NCI-H1105 treated with DMSO at 0.1 percent for 48 hours (cell line): ENCODE results near the gene ALDH1A2.

Experiments used
- DNase-seq: peaks from one replicate; lab custom pipeline; 2025; lab: John Stamatoyannopoulos, UW

ALDH1A2 gene

DNA sequence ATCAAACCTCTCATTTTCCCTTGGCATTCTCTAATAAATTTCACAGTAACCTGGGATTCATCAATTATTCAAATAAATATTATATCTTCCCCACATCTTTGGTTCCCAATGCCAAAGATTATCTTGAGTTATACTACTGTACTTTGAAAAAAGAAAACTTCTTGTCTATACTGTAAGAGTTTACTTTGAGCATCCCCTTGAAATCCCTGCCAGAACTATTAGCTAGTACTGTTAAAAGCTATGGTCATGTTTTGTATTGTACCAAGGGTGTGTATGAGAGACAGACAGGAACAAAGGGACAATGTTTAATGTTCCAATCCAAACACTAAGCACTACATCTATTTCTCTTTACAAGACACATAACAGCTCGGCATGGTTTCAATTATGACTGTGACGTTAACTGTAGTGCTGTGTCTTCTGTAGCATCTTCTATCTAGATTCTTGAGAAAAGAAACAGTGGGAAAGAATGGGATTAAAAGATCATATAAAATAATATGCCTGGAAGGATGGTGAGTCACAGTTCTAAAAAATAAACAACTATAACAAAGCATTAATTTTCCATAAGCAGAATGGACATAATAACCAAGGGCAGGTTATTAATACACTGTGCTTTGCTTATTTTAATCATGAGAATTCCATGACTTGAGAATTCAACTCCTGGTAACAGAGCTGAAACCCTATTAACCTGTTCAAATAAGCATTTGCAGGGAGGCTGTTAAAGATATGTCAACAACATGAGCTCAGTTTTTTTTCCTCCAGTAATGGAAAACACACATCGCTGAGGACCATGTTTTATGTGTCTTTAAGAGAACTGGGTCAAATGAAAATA, 71.1 kb downstream of the ALDH1A2 start:
- DNase-seq: no peak

DNA sequence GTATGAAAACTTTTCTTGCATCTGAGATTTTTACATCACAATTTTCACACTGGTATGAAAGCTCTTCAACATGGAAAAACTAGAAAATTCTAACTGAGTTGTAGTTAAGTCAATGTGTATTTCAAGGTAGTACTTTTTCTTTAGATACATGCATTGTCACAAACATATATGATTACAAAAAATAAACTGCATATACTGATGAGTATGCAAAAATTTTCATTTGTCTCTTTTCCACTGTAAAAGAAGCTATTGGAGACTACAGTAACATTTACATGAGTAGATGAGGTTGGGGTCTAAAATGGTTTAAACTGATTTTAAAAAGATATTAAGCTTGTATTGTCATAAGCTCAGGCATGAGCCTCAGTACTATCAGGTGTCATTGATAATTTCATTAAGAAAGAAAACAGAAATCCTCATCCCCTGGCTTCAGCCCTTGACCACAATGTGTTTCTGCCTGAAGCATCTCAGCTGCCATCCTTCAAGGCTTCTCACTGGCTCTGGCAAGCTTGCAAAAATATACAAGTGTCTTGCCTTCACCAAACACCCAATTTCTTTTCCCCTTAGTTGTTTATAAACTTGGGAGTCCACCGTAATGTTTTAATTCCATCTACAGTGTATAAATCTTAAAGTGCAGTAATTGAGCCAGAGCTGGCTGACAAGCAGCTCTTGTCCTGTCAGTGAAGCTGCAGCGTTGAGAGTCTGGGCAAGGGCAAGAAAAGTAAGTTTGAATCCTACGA, 71.9 kb downstream of the ALDH1A2 start:
- no peak for DNase-seq

DNA sequence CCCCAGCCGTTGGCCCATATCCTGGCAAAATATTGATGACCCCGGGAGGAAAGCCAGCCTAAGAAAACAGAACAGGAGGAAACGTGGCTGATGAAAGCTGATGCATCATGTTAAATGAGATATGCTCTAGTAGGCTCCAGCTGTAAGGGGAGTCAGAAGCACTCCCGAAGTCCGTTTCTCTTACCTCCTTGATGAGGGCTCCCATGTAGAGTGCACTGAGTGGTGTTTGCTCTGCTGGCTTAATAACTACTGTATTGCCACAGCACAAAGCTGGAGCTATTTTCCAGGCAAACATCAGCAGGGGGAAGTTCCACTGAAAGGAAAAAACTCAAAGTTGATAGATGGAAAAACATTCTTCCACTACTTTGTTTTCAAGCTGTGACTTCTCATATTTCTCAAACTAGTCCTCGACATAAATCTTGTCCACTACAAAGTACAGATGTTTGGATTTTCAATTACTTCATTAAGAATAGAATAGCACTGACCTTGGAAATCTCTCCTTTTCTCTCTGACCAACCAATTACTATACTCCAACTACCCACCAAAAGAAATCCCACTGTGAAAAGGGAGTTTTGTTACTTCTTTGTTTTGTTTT, 72.7 kb downstream of the ALDH1A2 start:
- no peak for DNase-seq

DNA sequence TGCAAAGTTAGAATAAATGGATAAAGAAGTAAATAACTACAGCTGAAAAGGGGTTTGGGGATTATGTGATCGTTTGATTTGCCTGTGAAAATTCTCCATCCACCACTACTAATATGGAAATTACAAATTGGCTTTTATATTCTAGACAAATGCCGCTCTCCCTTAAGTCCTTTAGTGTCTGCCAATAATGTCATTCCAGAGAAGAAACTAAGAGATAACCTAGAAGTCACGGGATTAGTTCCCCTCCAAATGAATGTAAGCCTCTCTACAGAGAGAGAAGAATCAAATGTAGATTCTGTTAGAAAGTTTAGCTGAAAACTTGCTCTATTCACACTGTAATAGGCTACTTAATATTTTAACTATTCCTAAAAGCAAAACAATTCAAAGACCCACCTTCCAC, 92.0 kb downstream of the ALDH1A2 start:
- no peak for DNase-seq

DNA sequence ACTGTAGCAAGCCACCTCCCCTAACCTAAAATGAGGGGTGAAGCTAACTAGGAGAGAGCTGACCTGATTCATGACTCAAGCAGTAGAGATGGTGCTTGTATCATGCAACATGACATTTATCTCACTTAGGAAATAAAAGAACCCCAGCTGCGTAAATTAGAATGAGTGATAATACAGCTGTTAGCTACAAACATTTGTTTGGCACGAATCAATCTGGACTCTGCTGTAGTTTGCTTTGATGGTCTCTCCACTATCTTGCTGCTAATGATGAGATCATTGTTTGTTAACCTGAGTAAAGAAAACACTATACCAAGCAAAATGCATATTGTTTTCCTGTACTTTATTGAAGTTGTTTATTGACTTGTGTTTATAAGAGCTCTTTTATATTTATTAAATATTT, 92.6 kb downstream of the ALDH1A2 start:
- no peak for DNase-seq

DNA sequence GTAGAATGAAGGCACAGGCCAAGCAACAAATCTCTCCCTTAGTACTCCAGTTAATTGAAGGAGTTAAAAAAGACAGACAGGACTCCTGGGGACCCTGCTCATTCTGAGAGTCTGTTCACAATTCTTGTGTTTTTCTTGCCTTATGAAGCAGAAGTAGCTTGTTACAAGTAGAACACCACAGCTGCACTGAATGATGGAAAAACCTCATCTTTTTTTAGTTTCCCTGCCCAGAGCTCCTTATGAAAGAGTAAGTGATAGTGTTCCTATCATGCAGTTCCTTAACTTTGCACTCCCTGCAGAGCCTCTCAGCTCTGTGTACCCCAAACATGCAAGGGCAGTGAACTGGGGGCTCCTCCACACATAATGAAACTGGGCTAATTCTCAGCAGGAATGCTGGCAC, 95.5 kb downstream of the ALDH1A2 start:
- no peak for DNase-seq

DNA sequence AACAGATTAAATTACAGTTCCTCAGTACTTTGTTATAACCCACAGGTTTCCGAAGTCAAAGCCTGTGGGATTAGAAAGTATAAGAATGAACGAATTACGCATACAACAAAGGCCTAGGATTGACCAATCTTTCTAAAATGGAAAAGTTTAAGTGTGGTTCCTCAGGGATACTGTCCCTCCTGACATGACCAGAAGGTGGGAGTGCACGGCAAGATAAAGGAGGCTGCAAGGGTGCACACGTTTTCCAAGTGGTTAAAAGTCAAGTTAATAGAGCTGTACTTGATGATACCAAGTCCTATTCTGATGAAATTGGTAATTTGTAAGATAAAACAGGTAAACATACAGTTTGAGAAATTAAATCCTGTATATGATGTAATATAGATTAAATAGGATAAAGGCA, 96.2 kb downstream of the ALDH1A2 start:
- peak; percentile 17 for DNase-seq

DNA sequence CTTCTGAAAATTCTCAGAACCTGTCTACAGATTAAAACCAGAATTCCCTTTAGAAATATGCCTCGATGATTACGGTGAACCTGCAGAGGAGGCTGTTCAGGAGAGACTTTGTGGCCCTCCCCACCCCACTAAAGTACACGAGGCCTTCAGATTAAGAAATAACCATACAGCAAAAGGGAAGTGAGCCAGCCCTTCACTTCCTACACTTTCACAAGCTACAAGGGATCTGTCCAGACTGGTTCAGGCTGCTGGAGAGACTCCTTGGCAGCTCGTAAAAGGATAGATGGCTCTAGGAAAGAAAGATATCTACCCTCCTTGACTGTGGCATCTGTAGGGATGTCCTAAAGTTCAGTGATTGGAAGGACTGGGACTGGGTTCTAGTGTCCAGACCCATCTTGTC, 102.6 kb downstream of the ALDH1A2 start:
- no peak for DNase-seq

DNA sequence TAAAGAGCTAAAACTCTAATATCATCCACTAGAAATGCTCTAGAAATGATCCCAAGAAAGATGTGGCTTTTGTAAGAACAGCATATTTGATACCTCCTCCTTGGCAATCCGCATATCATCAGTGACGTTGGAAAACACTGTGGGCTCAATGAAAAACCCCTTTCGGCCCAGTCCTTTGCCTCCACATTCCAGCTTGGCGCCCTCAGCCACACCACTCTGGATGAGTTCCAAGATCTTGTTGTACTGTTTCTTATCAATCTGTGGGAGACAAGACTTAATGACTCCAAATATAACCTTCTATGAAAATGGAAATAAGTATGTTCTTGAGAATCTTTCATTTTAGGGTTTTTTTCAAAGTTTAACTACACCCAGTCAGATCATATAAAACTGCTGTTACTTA, 103.6 kb downstream of the ALDH1A2 start:
- no peak for DNase-seq

DNA sequence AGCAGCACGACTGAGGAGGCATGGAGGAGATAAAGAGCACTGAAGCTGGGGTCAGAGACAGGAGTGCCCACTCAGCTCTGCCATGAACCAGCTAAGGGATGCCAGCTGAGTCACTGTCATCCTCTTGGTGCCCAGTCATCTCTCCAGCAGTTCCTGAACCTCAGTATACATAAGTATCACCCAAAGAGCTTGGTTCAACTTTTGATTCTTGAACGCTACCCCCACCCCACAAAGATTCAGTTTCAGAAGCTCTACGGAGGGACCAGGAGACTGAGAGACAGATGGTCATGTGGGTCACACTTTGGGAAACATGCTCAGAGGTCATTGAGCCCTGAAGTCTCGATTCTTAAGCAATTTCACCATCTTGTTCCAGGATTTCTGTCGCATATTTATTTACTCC, 108.4 kb downstream of the ALDH1A2 start:
- DNase-seq: no peak

DNA sequence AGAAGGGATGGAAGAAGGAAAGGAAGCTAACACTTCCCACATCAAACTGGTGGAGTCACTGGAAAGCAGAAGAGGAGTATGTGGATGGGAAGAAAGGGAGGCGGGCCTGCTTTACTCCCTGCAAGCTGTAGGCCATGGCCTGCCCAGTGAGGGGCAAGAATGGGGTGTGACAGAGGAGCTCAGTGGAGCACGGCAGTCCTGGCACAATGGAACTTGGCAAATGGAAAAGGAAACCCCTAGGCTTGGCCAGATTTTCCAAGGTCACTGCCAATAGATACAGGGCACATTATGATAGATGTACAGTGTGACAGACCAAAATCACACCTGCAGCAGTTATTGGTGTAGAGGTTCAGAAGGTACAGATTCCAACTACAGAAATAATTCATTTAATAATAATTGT, 111.6 kb downstream of the ALDH1A2 start:
- DNase-seq: no peak

DNA sequence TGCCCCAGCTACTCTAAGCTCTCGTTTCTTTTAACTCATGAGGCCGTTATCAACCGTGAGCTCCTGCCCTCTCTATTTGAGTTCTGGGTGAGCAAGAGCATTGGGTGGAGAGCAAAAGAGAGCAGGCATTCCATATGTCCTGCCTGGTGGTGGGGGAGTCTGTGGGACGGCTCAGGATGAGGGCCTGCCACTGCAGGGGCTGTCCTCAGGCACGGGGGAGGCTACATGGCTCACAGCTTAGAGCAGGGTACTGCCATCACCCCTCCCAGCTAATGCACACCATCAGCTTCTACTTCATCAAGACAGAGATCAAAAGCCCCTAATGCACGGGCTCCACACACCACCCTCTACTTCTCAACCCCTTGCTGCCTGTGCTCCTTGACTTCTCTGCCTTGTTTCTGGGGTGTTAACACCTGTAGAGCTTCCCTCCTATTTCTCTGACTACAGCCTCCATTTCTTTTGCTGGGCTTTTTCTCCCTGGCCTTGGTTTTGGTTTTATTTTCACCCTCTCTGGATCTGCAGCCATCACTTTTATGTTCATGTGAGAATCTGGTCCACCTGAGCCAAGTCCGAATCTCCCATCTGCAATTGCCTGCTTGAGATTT, 114.1 kb downstream of the ALDH1A2 start:
- no peak for DNase-seq

DNA sequence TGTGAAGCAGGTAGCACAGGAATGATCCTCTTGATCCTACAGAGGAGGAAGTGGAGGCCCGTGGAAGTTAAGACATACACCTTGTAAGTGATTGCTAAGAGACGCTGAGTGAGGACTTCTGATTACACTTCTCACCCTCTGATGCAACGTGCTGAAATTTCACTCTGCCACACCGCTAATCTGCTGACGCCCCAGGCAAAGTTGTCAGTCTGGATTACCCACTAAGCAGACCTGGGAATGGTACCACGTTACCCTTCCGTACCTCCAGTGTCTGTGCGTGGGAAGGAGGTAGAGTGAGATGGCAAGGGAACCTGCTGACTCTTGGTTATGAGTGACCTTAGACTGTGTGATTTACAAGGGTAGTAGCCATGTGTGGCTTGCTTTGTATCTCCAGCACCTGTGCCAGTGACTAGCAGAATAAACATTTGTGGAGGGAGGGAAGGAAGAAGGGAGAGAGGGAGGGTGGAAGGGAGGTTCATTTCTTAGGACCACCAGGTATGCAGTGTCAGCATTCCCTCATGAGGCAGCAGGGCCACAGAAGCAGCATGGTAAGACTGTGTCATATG, 115.0 kb downstream of the ALDH1A2 start:
- DNase-seq: no peak

DNA sequence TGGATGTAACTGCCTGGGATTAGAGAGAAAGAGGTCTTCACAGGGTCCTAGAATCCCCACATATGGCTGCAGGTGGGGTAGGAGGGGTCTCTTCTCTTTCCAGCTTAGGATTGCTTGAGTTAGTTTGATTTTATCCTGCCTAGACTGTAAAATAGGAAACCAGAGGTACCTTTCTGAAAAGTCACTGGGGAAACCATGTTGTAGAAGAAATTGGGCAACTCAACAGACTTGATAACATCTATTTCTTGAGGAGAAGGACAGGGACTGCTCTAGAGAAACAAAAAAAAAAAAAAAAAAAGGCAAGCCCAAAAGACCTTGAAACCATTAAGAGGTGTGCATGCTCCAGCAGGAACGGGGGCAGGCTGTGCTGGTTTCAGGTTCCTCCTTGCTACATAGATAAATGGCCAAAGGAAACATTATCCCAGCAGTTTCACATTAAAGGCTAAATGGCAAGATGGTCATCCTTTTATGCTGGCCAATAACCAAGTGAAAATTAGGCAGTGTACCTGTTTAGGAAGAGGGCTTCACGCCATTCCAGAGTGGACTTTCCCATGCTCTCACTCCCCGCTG, 116.1 kb downstream of the ALDH1A2 start:
- DNase-seq: no peak

DNA sequence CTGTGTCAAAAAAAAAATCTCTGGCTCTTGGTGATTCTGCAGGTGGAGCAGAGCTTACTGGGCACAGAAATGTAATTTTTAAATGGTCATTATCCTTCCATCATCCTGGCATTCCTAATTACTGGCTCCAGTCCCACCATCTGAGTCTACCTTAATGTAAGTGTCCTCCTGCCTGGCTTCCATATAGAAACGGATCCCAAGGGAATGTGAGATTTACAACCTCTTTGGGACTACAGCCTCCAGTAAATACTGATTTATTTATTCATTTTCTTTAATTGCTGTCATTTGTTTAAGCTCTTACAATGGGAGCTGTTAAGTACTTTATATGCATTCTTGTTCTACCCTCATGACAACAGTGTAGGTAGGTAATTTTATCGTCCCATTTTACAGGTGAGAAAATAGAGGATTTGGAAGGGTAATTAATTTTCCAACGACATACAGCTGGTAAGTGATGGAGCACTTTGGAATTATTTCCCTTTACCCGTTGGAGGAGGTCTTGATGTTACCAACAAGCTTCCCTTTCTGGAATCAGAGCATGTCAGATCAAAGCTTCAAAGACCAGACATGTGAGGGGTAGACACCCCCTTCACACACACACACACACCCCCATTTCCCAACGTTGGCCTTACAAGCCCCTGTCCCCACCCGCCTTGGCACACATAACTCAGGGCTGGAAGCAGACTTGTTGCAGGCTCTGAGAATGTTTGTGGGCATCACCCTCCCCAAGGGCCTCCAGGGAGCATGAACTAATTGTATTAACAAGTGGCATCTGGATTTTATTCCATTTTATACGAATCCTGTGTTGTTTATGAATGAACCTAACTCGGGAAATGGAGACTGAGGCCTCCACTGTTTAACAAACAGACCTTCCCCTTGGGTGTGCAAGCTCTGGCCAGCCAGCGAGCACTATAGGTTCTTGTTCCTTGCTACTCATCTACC, 116.9 kb downstream of the ALDH1A2 start:
- no peak for DNase-seq

DNA sequence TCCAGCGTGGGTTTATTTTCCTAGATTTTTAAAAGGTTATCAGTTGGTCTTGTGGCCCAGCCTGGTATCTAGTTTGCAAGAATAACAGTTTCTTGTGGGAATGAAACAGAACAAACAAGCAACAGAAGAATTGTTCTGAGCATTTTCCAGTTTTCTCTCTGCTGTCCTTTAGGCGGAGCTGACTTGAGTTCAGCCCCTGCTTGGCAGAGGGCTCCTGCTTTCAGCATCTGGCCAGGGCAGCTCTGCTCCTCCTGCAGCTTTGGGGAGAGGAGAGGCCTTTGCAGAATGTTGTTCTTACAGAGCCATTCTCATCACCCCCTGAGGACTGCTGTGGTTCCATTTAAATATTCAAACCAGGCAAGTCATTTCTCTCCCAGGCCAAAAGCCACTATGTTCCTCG, 117.7 kb downstream of the ALDH1A2 start:
- DNase-seq: no peak

DNA sequence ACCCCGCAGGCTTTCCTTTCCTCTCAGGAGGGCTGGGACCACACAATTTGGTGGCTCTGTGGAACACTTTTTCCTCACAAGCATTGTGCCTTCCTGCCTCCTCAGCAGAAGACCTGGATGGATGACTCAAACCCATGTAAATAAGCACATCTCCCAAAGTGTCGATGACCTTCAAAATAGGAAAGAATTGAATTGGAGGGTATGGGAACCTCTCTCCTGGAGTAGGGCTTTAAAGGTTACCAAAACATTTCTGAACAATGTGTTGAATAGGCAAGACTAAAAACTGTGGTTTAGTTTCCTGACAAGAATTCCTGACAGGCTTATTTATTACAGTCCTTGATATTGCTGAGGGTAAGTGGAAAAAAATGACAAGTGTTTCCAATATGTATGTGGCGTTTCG, 118.2 kb downstream of the ALDH1A2 start:
- DNase-seq: no peak

DNA sequence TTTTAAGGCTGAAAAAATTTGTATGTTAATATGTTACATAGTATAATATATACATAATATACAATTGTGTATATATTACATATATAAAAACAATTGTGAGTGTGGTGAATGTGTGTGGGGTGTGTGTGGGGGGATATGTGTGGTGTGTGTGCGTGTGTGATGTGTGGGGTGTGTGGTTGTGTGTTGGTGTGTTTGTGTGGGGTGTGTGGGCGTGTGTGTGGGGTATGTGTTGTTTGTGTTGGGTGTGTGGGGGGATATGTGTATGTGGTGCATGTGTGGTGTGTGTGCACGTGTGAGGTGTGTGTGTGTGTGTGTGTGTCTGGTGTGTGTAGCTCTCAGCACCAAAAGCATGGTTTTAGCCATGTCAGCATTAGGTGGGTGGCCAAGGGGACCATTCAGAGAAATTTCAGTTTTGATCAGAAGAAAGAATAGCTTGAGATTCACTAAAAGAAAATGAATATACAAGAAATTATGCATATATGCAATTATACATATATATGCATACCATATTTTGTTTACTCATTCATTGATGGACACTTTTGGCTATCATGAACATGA, 118.9 kb downstream of the ALDH1A2 start:
- DNase-seq: no peak

DNA sequence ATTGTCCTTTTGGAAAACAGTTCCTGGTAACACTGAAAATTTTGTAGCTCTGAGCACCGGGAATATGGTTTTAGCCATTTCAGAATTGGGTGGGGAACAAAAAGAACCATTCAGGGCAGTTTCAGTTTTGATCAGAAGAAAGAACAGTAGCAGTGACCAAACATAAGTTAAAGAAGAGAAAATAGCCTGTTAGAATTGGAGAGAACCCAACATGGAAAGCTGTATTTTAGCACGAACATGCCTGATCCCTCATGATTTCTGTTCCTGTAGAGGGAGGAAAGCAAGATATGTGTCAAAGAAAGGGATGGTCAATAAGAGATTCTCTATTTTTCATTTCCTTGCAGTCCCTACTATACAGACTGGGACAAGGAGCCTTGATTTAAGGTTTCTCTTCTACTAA, 119.9 kb downstream of the ALDH1A2 start:
- no peak for DNase-seq

DNA sequence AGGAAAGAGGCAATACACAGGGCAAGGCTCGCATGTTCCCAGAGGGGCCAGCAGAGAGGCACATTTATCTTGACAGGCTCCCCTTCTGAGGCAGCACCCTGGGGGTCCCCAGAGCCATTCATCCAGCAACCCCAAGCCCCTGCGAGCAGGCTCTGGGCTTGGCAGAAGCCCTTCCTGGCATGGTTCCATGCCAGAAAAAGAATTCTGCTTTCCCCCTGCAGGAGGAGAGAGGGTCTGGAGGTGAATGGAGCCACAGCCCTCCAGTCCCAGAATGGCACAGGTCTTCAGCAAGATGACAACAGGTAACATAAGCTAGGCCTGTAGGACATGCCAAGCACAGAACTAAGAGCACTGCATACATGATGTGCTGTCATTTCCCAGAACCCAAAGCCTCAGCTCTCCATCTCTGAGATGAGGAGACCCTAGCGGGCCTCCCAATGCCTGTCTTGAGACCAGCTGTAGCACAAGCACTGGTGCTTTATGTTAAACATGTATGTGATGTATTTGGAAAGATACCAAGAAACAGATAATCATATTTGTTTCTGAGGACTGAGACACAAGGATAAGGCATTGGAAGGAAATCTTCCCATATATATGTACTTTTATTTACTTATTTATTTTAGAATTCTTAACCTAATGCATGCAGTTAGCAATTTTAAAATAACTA, 121.6 kb downstream of the ALDH1A2 start:
- DNase-seq: no peak
